ENCODE results near the gene PLK5. TPM values are rescaled to one million over a fixed set of nuclear protein-coding genes. Genes with fewer than 3 reads are reported as not detected.
A peak's percentile ranks its signal among the peaks of the same experiment; 100 is the strongest.
"Not testable (repeated sequence)": the region's sequence is repeated elsewhere in the genome, so short reads cannot be mapped to it uniquely, and the experiment has no call there.

PLK5 gene
- total RNA-seq, 1 donor from 2014 or later: 0.09 TPM

DNA sequence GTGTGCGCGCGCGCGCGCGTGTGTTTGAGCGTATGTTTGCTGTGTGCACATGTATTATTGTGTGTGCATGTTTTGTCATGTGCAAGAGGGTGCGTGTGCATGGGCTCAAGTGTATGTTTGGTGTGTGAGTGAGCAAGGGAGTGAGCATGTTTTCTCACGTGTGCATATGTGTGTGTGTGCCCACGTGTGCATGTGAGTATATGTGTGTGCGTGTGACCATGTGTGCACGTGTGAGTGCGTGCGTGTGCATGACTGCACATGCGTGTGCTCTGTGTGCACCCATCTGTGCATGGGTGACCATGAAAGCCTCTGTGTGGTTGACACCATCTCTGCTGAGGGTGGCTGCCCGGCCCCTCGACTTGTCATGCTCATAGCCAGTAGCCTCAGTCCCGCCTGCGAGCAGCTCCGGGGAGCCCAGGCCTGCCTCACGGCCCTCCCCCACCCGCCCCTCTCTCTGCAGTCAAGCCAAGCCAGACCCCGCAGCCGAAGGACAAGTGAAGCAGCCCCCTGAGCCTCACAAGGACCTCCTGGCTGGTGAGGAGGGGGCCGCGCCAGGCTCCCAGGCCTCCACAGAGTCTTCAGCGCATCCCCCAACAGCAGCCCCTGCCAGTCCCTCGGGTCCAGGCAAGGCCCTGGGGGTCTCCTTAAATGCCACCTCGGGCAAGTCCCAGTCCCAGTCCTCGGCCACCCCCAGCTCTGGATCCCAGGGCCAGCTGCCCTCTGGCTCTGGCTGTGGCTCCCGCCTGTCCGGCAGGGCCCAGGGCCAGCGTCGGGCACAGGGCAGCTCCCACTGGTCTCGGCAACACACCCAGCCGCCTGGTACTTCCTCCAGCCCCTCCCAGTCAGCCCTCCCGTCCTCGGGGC lies 26.9 kb upstream of the PLK5 start:
- Mint-ChIP-seq H3K36me3 (ENCODE audit: low read depth, unreplicated experiment) (no peaks in the 10 kb centered on the region), H3K27me3 (ENCODE audit: low read depth, unreplicated experiment) (peaks cover 14% of the 10 kb centered on the region), H3K9me3 (ENCODE audit: unreplicated experiment) (no peaks in the 10 kb centered on the region), H3K4me1 (ENCODE audit: low read depth, unreplicated experiment) (no peaks in the 10 kb centered on the region), H3K4me3 (ENCODE audit: unreplicated experiment) (peak overlapping the region; percentile 6), H3K27ac (ENCODE audit: unreplicated experiment) (no peak overlapping the region)
- no peaks in the 10 kb centered on the region for H3K9me3 ChIP-seq (ENCODE audit: insufficient read depth, low read depth, low read length)
- H3K27me3 ChIP-seq (ENCODE audit: insufficient read depth, low read length): no peaks in the 10 kb centered on the region
- no peak for DNase-seq (ENCODE audit: low read depth)
- H2AFZ ChIP-seq (ENCODE audit: low read depth, low read length): no peak overlapping the region
- H3K4me1 ChIP-seq (ENCODE audit: insufficient read depth, low read length): no peaks in the 10 kb centered on the region
- H4K20me1 ChIP-seq (ENCODE audit: insufficient read depth, low read length): no peaks in the 10 kb centered on the region
- H3K27ac ChIP-seq (ENCODE audit: low read depth, low read length): no peak overlapping the region
- no peak for TF ChIP-seq EZH2 (IDR thresholded peaks at IDR 0.05; ENCODE audit: insufficient read depth, low read length)
- TF ChIP-seq, protein P1, sequence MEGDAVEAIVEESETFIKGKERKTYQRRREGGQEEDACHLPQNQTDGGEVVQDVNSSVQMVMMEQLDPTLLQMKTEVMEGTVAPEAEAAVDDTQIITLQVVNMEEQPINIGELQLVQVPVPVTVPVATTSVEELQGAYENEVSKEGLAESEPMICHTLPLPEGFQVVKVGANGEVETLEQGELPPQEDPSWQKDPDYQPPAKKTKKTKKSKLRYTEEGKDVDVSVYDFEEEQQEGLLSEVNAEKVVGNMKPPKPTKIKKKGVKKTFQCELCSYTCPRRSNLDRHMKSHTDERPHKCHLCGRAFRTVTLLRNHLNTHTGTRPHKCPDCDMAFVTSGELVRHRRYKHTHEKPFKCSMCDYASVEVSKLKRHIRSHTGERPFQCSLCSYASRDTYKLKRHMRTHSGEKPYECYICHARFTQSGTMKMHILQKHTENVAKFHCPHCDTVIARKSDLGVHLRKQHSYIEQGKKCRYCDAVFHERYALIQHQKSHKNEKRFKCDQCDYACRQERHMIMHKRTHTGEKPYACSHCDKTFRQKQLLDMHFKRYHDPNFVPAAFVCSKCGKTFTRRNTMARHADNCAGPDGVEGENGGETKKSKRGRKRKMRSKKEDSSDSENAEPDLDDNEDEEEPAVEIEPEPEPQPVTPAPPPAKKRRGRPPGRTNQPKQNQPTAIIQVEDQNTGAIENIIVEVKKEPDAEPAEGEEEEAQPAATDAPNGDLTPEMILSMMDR (IDR thresholded peaks at IDR 0.05; ENCODE audit: insufficient read depth, low read depth, low read length): no peak
- no peak for FAIRE-seq
- H3K4me3 ChIP-seq (ENCODE audit: insufficient read depth, low read depth, low read length): no peak overlapping the region
- H3K9ac ChIP-seq (ENCODE audit: low read length): no peak overlapping the region
- H3K4me2 ChIP-seq (ENCODE audit: low read length): no peak overlapping the region
- H3K36me3 ChIP-seq (ENCODE audit: insufficient read depth, low read length): no peaks in the 10 kb centered on the region
- H3K79me2 ChIP-seq (ENCODE audit: insufficient read depth, low read length): no peaks in the 10 kb centered on the region

DNA sequence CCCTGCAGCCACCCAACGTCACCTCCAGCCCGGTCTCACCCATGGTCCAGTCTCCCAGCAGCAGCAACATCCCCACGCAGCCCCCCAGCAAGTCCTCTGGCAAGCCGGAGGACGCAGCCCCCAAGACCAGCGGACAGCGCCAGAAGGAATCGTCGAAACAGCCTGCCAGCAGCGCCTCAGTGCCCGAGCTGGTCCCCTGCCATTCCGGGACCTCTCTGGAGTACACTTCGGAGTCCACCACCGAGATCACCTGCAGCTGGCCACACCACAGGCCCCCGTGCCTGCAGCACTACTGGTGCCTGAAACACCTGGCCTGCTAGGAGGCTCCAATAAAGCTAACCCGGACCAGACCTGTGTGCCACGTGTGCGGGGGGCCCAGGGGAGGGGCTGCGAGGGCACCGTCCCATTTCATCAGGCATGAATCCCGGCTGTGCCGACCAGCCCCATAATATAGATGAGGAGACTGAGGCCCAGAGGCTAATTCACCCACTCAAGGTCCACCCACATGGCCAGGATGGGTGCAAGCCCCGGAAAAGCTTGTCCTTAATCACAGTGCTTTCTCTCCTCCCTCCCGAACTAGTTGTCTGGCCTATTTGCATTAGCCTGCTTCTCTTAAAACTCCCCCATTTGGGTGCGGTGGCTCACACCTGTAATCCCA lies 26.2 kb upstream of the PLK5 start:
- no peak overlapping the region for H3K9ac ChIP-seq (ENCODE audit: low read length)
- H4K20me1 ChIP-seq (ENCODE audit: insufficient read depth, low read length): no peaks in the 10 kb centered on the region
- H3K4me1 Mint-ChIP-seq (ENCODE audit: low read depth, unreplicated experiment): no peaks in the 10 kb centered on the region
- H3K27ac ChIP-seq (ENCODE audit: low read depth, low read length): no peak overlapping the region
- H3K4me1 ChIP-seq (ENCODE audit: insufficient read depth, low read length): no peaks in the 10 kb centered on the region
- H3K4me3 Mint-ChIP-seq (ENCODE audit: unreplicated experiment): peak overlapping the region; percentile 6
- no peaks in the 10 kb centered on the region for H3K9me3 Mint-ChIP-seq (ENCODE audit: unreplicated experiment)
- no peaks in the 10 kb centered on the region for H3K79me2 ChIP-seq (ENCODE audit: insufficient read depth, low read length)
- peaks cover 15% of the 10 kb centered on the region for H3K27me3 Mint-ChIP-seq (ENCODE audit: low read depth, unreplicated experiment)
- DNase-seq (ENCODE audit: low read depth) (no peak), FAIRE-seq (no peak)
- no peak overlapping the region for H3K4me3 ChIP-seq (ENCODE audit: insufficient read depth, low read depth, low read length)
- H3K36me3 ChIP-seq (ENCODE audit: insufficient read depth, low read length): no peaks in the 10 kb centered on the region
- H2AFZ ChIP-seq (ENCODE audit: low read depth, low read length): no peak overlapping the region
- H3K27ac Mint-ChIP-seq (ENCODE audit: unreplicated experiment): no peak overlapping the region
- TF ChIP-seq, protein P1 (IDR thresholded peaks at IDR 0.05; ENCODE audit: insufficient read depth, low read depth, low read length): no peak
- TF ChIP-seq EZH2 (IDR thresholded peaks at IDR 0.05; ENCODE audit: insufficient read depth, low read length): no peak
- no peaks in the 10 kb centered on the region for H3K9me3 ChIP-seq (ENCODE audit: insufficient read depth, low read depth, low read length)
- H3K4me2 ChIP-seq (ENCODE audit: low read length): no peak overlapping the region
- H3K27me3 ChIP-seq (ENCODE audit: insufficient read depth, low read length): peaks cover 1% of the 10 kb centered on the region
- no peaks in the 10 kb centered on the region for H3K36me3 Mint-ChIP-seq (ENCODE audit: low read depth, unreplicated experiment)

DNA sequence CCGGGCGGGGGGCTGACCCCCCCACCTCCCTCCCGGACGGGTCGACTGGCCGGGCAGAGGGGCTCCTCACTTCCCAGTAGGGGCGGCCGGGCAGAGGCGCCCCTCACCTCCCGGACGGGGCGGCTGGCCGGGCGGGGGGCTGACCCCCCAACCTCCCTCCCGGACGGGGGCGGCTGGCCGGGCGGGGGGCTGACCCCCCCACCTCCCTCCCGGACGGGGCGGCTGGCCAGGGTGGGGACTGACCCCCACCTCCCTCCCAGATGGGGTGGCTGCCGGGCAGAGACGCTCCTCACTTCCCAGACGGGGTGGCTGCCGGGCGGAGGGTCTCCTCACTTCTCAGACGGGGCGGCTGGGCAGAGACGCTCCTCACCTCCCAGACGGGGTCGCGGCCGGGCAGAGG lies 24.6 kb upstream of the PLK5 start:
- H3K4me1 Mint-ChIP-seq (ENCODE audit: low read depth, unreplicated experiment); H3K27ac Mint-ChIP-seq (ENCODE audit: unreplicated experiment): not testable (repeated sequence)

More for the DNA sequence above, 24.6 kb upstream of the PLK5 start:
- H3K9me3 ChIP-seq (ENCODE audit: insufficient read depth, low read depth, low read length); H3K36me3 Mint-ChIP-seq (ENCODE audit: low read depth, unreplicated experiment); H3K4me2 ChIP-seq (ENCODE audit: low read length); H3K79me2 ChIP-seq (ENCODE audit: insufficient read depth, low read length); H4K20me1 ChIP-seq (ENCODE audit: insufficient read depth, low read length); H3K4me3 ChIP-seq (ENCODE audit: insufficient read depth, low read depth, low read length); H3K9me3 Mint-ChIP-seq (ENCODE audit: unreplicated experiment); H2AFZ ChIP-seq (ENCODE audit: low read depth, low read length); H3K27ac ChIP-seq (ENCODE audit: low read depth, low read length); H3K9ac ChIP-seq (ENCODE audit: low read length); DNase-seq (ENCODE audit: low read depth); H3K4me3 Mint-ChIP-seq (ENCODE audit: unreplicated experiment); H3K36me3 ChIP-seq (ENCODE audit: insufficient read depth, low read length); FAIRE-seq; H3K4me1 ChIP-seq (ENCODE audit: insufficient read depth, low read length): not testable (repeated sequence)
- peaks cover 15% of the 10 kb centered on the region for H3K27me3 ChIP-seq (ENCODE audit: insufficient read depth, low read length)
- H3K27me3 Mint-ChIP-seq (ENCODE audit: low read depth, unreplicated experiment): peaks cover 16% of the 10 kb centered on the region

Measured in astrocyte (in vitro differentiated cells and primary cell).